Measurements from ENCODE around the gene WDR18. TPM values are rescaled to one million over a fixed set of nuclear protein-coding genes. Genes with fewer than 3 reads are reported as not detected.

The WDR18 gene
- total and polyA plus RNA-seq, 8 donors = 12.3 to 84.8 (median 23.3) TPM

DNA sequence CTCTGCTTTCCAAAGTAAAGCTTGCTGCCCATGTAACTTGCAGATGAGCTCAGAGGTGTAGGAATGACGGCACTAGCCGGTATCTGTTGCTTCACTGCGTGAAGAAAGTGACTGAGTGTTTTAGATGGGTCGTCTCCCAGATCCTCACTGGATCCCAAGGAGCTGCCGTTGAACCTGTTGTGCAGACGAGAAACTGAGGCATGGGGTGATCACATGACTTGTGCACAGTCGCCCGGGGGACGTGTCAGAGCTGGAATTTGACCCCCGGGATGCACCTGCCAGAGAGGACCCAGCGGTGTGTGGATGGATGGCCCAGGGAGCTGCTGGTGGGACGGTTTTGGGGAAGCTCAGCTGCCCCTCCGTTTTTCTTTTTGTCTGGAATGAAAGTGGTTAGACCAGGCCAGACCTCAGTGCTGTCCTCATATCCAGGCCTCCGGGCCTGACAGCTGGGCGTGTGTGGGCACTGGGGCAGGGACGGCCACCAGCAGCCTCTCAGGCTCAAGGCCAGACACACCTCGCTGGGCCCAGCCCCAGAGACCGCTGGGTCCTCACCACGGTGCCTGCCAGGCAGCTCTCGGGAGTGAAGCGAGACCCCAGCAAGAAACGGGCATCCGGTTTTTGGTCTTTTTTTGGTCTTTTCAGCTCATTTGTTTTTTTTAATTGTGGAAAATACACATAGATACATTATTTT is 45.8 kb upstream of the WDR18 start:
- no peaks in the 10 kb centered on the region for H3K27me3 ChIP-seq
- H3K27ac ChIP-seq = no peak overlapping the region
- H3K4me1 ChIP-seq = peaks cover 32 to 48% (median 35%) of the 10 kb centered on the region in 3 donors
- TF ChIP-seq, protein P1, sequence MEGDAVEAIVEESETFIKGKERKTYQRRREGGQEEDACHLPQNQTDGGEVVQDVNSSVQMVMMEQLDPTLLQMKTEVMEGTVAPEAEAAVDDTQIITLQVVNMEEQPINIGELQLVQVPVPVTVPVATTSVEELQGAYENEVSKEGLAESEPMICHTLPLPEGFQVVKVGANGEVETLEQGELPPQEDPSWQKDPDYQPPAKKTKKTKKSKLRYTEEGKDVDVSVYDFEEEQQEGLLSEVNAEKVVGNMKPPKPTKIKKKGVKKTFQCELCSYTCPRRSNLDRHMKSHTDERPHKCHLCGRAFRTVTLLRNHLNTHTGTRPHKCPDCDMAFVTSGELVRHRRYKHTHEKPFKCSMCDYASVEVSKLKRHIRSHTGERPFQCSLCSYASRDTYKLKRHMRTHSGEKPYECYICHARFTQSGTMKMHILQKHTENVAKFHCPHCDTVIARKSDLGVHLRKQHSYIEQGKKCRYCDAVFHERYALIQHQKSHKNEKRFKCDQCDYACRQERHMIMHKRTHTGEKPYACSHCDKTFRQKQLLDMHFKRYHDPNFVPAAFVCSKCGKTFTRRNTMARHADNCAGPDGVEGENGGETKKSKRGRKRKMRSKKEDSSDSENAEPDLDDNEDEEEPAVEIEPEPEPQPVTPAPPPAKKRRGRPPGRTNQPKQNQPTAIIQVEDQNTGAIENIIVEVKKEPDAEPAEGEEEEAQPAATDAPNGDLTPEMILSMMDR (IDR thresholded peaks at IDR 0.05) = no peak
- no peak for ATAC-seq
- intact Hi-C loops (cut with DNase I) = no loop called here
- no peaks in the 10 kb centered on the region for H3K9me3 ChIP-seq
- H3K36me3 ChIP-seq = no peaks in the 10 kb centered on the region
- FAIRE-seq = no peak
- peak in 1 of 6 donors; percentile 73 for DNase-seq
- H3K4me3 ChIP-seq = no peak overlapping the region
- WGBS, 2 donors = 62 to 63% methylated on average over 23 of the region's 23 CpGs

DNA sequence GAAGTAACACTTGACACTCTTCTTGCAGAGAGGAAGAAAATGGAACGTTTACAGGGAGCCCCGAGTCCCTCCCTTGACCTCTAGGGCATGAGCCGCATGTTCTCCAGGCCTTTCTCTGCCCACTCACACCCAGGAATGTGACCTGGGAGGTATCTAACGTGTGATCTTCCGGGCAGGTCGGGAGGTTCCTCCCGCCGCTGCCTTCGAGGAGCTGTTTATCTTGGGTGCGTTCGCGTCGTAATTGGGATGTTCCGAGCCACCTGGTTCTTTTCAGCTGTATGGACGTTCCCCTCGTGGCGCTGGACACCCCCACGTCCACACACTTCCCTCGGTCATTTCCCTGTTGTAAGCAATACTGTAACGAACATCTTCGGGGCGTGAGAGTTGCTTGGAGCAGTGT is 44.7 kb upstream of the WDR18 start:
- WGBS, 2 donors = 84 to 85% methylated on average over 22 of the region's 22 CpGs
- H3K36me3 ChIP-seq = no peaks in the 10 kb centered on the region
- H3K9me3 ChIP-seq = no peaks in the 10 kb centered on the region
- intact Hi-C loops (cut with DNase I) = no loop called here
- peak overlapping the region in 1 of 4 donors; percentile 94 for H3K27ac ChIP-seq
- TF ChIP-seq, protein P1 (IDR thresholded peaks at IDR 0.05) = no peak
- DNase-seq (no peak), FAIRE-seq (no peak), ATAC-seq (no peak)
- no peaks in the 10 kb centered on the region for H3K27me3 ChIP-seq
- peaks cover 24 to 39% (median 25%) of the 10 kb centered on the region in 3 donors for H3K4me1 ChIP-seq
- no peak overlapping the region for H3K4me3 ChIP-seq

DNA sequence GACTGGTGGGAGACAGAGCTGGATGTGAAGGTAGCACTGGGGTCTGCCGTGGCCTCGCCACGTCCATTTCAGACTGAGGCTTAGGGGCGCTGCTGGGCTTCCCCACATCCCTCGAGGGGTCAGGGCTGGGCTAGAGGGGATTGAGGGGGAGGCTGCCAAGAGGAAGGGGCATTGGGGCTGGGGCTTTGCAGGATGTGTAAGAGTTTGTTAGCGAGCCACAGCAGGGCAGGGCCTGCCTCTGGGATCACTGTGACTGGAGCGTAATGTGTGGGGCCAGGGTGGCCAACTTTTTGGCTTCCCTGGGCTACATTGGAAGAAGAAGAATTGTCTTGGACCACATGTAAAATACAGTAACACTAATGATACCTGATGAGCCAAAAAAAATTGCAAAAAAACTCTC is 44.2 kb upstream of the WDR18 start:
- peak overlapping the region; percentile 83 to 94 (median 86) for H3K27ac ChIP-seq
- peak in 1 of 6 donors; percentile 70 for DNase-seq
- no peaks in the 10 kb centered on the region for H3K27me3 ChIP-seq
- no peak for ATAC-seq
- intact Hi-C loops (cut with DNase I) = loop anchor here in 1 of 3 donors (5.0 kb wide), 1 partner anchor 37 kb away; no protein-coding TSS in a partner anchor
- TF ChIP-seq, protein P1 (IDR thresholded peaks at IDR 0.05) = no peak
- peak overlapping the region in 1 of 4 donors; percentile 36 for H3K4me3 ChIP-seq
- no peak for FAIRE-seq
- peaks cover 22 to 36% (median 22%) of the 10 kb centered on the region in 3 donors for H3K4me1 ChIP-seq
- no peaks in the 10 kb centered on the region for H3K9me3 ChIP-seq
- WGBS, 2 donors = 95 to 99% methylated on average over 7 of the region's 7 CpGs
- H3K36me3 ChIP-seq = no peaks in the 10 kb centered on the region

DNA sequence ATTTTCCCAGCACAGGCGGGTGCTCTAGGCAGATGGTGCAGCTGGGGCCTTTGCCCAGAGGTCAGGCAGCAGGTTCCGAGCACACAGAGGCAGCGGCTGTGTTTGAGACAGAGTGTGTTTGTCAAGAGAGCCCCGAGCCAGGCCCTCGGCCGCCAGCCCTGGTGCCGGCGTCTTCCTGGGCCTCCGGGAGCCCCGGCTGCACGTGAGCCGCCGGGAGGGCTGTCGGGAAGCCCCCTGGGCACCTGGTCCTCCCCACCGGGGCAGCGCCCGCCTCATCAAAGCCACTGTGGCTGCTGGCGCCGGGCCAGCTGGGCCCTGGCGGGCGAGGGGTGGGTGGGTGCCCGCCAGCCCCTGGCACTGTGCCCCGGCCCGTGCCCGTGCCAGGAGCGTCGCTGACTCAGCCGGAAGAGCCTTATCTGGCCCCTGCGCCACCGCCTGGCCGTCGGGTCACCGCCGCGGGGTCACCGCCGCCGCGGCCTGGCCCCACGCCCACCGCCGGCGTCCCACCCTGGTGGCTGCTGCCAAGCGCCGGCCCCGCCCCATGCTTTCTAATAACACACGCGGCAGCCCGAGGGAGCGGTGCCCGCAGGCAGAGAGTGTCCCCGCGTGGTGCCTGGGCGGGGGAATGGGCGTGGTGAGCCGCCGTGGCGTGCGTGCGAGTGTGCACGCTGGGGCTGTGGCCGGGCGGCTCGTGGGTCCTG is 43.4 kb upstream of the WDR18 start:
- WGBS, 2 donors = 4 to 8% methylated on average over 34 to 64 of the region's 64 CpGs

More for the DNA sequence above, 43.4 kb upstream of the WDR18 start:
- peak; percentile 87 to 90 (median 88) for ATAC-seq
- H3K27ac ChIP-seq = peak overlapping the region; percentile 83 to 94 (median 86)
- intact Hi-C loops (cut with DNase I) = loop anchor here in 1 of 3 donors (5.0 kb wide), 1 partner anchor 37 kb away; no protein-coding TSS in a partner anchor
- peaks cover 15 to 32% (median 17%) of the 10 kb centered on the region in 3 donors for H3K4me1 ChIP-seq
- H3K36me3 ChIP-seq = no peaks in the 10 kb centered on the region
- peak overlapping the region; percentile 2 to 36 (median 20) for H3K4me3 ChIP-seq
- no peaks in the 10 kb centered on the region for H3K27me3 ChIP-seq
- H3K9me3 ChIP-seq = no peaks in the 10 kb centered on the region
- FAIRE-seq = no peak
- DNase-seq = peak; percentile 85 to 95 (median 92)
- TF ChIP-seq, protein P1 (IDR thresholded peaks at IDR 0.05) = no peak
